ENCODE results near the gene LCOR.
"Not testable (repeated sequence)": the region's sequence is repeated elsewhere in the genome, so short reads cannot be mapped to it uniquely, and the experiment has no call there.

LCOR gene

GRCh38 chr10:96831867-96832720 is at the start of gene LCOR:
TSS of gene LCOR (plus strand) at chr10:96832298. CDS start at chr10:96949058, 116,760 bp downstream.
- DNase-seq (ENCODE audit: low read depth): peak; percentile 79

GRCh38 chr10:96784253-96784652 is 47.8 kb upstream of the LCOR start:
- DNase-seq (ENCODE audit: low read depth): no peak

- DNase-seq (ENCODE audit: low read depth): no peak
These were observed 42.5 kb upstream of the LCOR start for GRCh38 chr10:96789571-96790108.

GRCh38 chr10:96791902-96792301 is 40.2 kb upstream of the LCOR start:
- no peak for DNase-seq (ENCODE audit: low read depth)

GRCh38 chr10:96794836-96795733 is 37.0 kb upstream of the LCOR start:
- DNase-seq (ENCODE audit: low read depth): no peak

- DNase-seq (ENCODE audit: low read depth): no peak
These were observed 34.6 kb upstream of the LCOR start for GRCh38 chr10:96797485-96797884.

- no peak for DNase-seq (ENCODE audit: low read depth)
These were observed 28.8 kb upstream of the LCOR start for GRCh38 chr10:96803288-96803664.

- DNase-seq (ENCODE audit: low read depth): peak; percentile 42
These were observed 17.8 kb upstream of the LCOR start for GRCh38 chr10:96814264-96814663.

GRCh38 chr10:96818971-96819370 is 13.1 kb upstream of the LCOR start:
- not testable (repeated sequence) for DNase-seq (ENCODE audit: low read depth)

GRCh38 chr10:96820765-96821164 is 11.3 kb upstream of the LCOR start:
- DNase-seq (ENCODE audit: low read depth): no peak

- no peak for DNase-seq (ENCODE audit: low read depth)
These were observed 5.7 kb upstream of the LCOR start for GRCh38 chr10:96826438-96826837.

- DNase-seq (ENCODE audit: low read depth): no peak
These were observed 3.5 kb upstream of the LCOR start for GRCh38 chr10:96828609-96829008.

- no peak for DNase-seq (ENCODE audit: low read depth)
These were observed 2.9 kb upstream of the LCOR start for GRCh38 chr10:96829029-96829773.

- DNase-seq (ENCODE audit: low read depth): peak; percentile 45
These were observed 1.4 kb upstream of the LCOR start for GRCh38 chr10:96830511-96831199.

- no peak for DNase-seq (ENCODE audit: low read depth)
These were observed 765 bp upstream of the LCOR start for GRCh38 chr10:96831200-96831866.

- peak; percentile 37 for DNase-seq (ENCODE audit: low read depth)
These were observed 672 bp downstream of the LCOR start for GRCh38 chr10:96832721-96833219.

- DNase-seq (ENCODE audit: low read depth): no peak
These were observed 1.3 kb downstream of the LCOR start for GRCh38 chr10:96833220-96834001.

- DNase-seq (ENCODE audit: low read depth): no peak
These were observed 2.0 kb downstream of the LCOR start for GRCh38 chr10:96834120-96834519.

- no peak for DNase-seq (ENCODE audit: low read depth)
These were observed 3.8 kb downstream of the LCOR start for GRCh38 chr10:96835899-96836298.

GRCh38 chr10:96838529-96838928 is 6.4 kb downstream of the LCOR start:
- DNase-seq (ENCODE audit: low read depth): no peak
